Lower leg skin (tissue), 3 donors: ENCODE data around the gene BANF1.

Experiments used
- CTCF ChIP-seq, 3 donors: fragments of 450-650 bp; IDR thresholded peaks; one replicate each; pipeline ENCODE4 v1.5.1; 2016; ENCODE audit warnings: antibody characterized with exemption in 3 of 3, mild to moderate bottlenecking in 3 of 3, moderate library complexity in 2 of 3
- POLR2A ChIP-seq, 2 donors: fragments of 450-650 bp; IDR thresholded peaks; one replicate each; pipeline ENCODE4 v1.6.1; 2016 to 2017; ENCODE audit warnings: antibody characterized with exemption in 2 of 2, mild to moderate bottlenecking in 1 of 2, moderate library complexity in 1 of 2

- TF ChIP-seq CTCF (IDR thresholded peaks at IDR 0.05) (no peak), POLR2A (IDR thresholded peaks at IDR 0.05) (no peak)
Measured at GRCh38 chr11:65992056-65992455, 10.2 kb upstream of the BANF1 start.
